Skeletal muscle tissue (tissue), 2 donors: ENCODE data around the gene FRMD5. TPM values are rescaled to one million over a fixed set of nuclear protein-coding genes. Genes with fewer than 3 reads are reported as not detected.

Source experiments
- small RNA-seq: library from RNA; depleted of rRNA; stranded (forward); fragments of <200 nt; gene quantifications from one replicate; pipeline ENCODE3, GENCODE V24; 2014
- total RNA-seq: library from RNA; depleted of rRNA; stranded (reverse); fragments of >200 nt; gene quantifications from one replicate; pipeline ENCODE4 v1.2.3, GENCODE V29; 2014

Gene FRMD5
- total RNA-seq, 1 donor from 2014 or later = 3.7 TPM

Small RNA genes lying within 50 kb of the gene (small RNA-seq; reads per million reads assigned to genes)
- not detected for gene RF00019

Other genes with a start within 250 kb of the FRMD5 start
- gene GOLM2, start 93.4 kb upstream of the FRMD5 start, total RNA-seq = 52.7 TPM
- 59.5 TPM for gene CTDSPL2, start 232.4 kb upstream of the FRMD5 start, total RNA-seq